Effector CD8-positive, alpha-beta T cell (primary cell): ENCODE data around the gene HOXC6.
"Not testable (repeated sequence)": the region's sequence is repeated elsewhere in the genome, so short reads cannot be mapped to it uniquely, and the experiment has no call there.

ENCODE experiments used
- DNase-seq: peaks from one replicate; lab custom pipeline; 2025; lab: John Stamatoyannopoulos, UW

The HOXC6 gene

DNA sequence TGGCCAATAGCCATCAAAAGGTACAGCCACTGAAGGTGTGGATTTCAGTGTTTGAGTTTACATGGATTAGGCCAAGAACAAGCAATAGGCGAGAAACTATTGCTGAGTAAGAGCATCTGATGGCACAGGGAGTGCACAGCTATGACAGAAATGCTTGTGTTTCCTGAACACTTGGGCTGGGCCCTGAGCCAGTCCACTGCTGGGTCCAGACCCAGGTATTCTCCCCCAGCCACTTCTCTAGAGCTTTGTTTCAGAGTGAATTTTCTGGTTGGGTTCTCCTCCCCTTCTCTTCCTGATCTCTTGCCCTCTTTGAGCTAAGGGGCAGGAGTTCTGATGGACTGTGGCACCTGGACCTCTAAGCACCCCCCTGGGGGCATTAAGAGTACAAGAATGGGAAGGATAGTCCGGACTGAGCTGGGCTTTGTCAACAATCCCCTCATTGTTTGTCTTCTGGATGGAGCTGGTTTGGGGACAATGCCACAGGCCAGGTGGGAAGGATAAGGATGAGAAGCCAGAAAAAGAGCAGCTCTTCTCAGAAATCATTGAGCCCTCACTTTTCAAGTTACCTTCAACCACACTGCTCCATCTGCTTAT, 13.0 kb downstream of the HOXC6 start:
- no peak for DNase-seq

DNA sequence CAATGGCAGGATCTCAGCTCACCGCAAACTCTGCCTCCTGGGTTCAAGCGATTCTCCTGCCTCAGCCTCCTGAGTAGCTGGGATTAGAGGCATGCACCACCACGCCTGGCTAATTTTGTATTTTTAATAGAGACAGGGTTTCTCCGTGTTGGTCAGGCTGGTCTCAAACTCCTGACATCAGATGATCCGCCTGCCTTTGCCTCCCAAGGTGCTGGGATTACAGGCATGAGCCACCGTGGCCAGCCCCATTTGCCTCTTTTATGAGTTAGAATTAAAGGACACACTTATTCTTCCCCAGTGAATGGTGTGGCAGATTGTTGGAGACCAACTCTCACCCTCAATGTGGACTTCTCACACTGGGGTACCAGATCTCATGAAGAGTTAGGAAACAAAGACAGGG, 13.8 kb downstream of the HOXC6 start:
- DNase-seq: not testable (repeated sequence)

DNA sequence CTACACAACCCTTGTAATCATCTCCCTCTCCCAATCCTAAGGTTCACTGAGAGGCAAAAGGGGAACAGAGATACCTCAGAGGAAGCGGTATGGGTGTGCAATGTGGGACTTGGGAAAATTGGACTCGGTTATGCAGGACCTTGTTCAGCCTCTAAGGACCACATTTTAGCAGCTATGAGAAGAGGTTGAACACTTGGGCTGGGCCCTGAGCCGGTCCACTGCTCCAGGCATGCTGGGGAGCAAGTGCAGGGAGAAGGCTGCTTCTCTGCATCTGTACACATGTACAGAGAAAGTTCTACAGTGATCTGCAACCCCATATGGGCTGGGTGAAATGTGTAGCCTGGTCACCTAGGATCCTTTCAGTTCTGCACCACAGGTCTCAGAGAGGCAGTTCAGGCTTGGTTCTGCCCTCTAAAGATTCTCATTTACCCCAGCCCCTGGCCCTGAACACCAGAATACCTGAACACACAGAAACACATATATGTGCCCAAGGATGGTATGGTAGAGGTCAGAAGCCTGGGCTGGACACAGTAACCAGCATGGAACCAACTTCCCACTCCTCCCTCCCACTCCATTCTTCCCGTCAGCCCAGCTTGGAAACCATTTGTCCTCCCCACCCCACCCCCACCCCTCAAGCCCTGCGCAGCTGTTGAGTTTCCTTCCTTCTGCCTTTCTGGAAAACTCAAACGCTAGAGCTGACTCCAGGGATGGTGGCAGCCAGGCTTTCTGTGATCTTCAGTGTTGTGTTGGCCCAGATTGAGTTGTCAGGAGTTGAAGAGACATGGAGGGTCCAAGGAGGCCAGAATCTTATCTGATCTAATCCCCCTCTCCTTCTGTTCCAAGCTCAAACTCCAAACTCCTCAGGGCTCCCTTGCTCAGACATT, 15.0 kb downstream of the HOXC6 start:
- DNase-seq: no peak

DNA sequence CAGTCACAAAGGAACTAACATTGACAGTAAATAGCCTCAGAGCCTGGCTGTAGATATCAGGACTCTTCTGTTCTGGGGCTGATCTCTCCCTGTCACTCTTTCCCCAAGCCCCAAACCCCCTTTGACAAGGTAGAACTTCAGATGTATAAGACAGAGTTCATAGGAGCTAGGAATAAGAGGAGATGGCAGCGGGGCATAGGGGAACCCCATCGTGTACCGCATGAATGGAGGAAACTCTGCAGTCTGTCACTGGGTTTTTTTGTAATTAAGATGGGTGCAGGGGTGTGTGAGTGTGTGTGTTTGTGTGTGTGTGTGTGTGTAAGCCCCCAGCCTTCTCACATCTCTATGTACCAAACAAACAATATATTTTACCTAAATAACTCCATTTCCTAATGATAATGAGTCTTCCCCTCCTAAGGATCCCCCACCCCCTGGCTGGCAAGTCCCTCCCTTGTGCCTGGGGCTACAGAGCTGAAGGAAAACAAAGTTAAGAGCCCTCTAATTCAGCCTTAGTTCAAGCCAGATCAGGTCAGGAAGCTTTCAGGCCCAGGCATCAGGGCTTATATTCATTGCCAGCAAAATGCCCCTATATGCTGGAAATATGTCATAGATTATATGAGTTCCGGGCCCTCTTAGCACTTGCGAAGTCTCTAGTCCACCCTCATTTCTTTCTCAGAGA, 16.3 kb downstream of the HOXC6 start:
- no peak for DNase-seq

DNA sequence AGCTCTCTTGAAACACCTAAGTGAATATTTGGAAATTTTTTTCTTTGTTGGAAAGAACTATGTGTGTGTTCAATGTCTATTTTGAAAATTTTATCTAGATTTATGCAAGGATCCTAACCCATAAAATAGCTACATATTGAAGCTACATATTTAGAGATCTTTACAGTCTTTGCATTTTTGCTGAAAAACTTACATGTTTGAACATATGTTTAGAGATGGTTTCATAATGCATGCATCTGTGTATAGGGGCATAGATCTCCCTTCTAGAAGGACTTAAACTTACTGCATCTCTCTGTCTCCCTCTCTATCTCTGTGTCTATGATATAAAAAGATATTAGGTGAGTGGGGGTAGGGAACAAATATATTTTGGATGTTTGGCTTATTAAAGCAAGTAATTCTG, 17.2 kb downstream of the HOXC6 start:
- no peak for DNase-seq

DNA sequence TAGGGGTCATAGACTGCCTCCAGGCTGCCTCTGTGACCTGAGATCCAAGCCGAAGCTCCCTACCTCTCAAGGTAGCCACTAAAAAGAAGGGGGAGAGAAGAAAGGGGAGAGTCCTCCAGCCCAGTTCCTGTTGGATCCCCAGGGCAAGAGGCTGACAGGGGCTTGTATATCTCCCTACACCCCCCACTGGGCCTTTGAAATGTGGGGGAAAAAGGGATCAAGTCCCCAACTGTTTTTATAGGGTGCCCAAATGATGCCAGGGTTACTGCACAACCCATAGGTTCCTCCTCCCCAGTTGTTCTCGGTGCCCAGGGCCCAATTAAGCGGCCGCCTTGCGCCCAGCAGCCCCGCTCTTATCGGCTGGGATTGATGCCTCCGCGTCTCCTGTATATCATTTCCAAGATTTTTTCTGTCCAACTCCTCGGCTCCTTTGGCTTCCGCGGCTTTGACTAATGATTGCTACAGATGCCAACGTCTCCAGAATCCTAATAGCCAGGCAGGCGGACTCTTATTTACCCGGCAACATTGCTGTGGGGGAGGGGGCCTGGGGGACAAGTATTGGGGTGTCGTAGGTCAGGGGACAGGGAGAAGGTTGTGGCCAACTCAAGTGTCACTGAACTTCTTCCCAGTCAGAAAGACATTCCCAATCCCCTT, 17.8 kb downstream of the HOXC6 start:
- no peak for DNase-seq

DNA sequence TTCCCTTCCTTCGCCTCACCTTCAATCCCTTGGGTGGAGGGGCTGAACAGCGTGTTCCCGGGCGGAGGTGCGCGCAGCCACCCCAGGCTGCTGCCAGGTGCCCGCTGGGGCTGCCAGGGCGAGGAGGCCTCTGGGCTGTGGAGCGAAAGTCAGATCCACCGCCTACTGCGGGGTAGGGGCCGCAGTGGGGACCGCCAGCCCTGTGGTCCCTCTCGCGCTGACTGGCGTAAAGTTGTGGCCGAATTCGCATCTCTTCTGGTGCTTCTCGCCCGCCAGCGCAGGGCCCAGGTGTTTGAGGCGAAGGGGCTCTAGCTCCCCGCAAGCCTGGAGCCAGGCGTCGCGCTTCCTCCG, 18.5 kb downstream of the HOXC6 start:
- no peak for DNase-seq

DNA sequence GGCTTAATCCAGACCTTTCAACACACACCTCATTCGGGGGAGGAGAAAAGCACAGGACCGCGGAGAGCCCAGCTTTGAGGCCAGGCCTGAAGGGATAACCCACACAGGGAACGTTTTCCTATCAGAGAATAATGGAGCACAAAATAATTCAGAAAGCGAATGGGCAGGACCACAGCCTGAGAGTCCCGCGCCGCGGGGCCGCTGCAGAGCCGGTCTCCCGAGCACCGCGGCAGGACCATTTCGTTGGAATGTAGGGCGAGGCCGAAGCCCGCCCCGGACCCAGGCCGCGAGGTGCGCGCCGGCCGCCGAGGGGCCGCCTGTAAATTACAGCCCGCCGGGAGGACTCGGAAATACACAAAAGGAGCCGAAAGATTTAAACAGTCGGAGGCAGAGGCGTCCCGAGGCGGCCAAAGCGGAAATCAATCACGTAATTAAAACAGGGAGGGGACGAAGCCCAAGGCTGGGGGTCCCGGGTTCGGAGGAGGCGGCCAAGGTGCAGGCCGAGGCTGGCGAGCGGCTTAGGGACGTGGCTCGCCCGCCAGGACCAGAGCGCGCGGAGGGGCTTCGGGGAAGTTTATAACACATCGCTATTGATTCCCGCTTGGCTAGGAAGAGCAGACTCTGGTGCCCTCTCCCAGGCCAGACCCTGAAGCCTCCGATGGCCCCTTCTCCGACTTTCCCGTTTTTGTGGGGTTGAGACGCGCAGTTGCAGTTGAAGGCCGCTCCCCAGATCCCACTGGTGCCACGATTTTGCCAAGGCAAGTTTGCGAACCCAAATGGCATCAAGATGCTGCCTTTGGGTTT, 19.1 kb downstream of the HOXC6 start:
- no peak for DNase-seq

DNA sequence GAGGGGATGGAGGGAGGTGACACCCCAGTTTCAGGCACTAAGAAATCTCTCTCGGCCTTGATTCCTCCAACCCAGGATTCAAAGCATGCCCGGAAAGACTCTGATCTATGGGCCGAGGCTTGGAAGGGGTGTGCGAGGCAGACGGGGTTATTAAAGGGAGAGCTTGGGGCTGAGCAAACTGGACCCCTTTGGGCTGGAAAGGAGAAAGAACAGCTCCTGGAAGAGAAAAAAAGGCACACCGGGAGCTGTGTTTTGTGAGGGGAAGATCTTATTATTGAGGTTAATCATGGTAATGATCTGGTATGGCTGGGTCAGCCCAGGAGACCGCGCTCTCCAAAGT, 19.7 kb downstream of the HOXC6 start:
- DNase-seq: no peak

DNA sequence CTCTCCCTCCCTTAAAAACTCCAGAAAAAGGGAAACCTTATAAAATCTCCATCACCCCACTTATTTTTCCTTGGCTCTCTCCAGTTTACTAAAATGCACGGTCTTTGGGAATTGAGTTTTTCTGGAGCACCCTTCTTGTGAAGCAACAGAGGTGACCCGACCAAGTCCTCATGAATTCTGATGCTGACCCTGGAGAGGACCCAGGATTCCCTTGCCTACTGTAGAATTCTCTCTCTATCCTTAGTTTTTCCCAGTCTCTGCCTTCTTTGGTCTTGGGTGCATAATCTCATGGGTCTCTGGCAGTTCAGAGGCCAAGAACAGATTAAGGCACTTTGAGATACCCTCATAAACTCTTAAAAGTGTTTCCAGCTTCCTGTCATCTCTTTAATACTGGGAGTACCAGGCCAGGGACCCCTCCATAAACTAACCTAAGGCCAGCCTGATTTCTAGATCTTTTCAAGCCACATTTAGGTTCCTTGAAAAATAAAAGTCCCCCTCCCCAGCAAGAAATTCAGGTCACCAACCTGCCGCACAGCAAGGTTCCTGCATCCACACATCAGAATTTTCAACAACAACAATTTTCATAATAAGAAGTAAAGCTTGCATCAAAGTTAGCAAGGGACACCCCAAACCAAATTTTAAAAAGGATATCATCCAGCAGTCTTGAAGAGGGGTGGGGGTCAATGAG, 20.3 kb downstream of the HOXC6 start:
- no peak for DNase-seq

DNA sequence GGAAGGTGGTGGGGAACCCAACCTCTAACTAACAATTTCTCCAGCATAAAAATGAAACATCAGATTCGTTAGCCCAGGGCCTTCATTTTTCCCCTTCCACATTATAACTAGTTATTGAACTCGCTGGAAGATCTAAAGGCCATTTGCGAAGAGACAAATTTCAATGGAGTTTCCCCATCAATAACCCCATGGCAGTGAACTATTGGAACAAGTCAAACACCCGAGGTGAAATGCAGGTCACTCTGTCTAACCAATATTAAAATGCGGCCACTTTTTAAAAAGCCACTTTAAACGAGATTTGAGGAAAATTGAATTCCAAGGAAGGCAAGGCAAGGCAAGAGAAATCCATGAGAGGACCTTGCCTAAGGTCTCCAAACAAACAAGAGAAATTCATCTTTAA, 20.9 kb downstream of the HOXC6 start:
- DNase-seq: no peak

DNA sequence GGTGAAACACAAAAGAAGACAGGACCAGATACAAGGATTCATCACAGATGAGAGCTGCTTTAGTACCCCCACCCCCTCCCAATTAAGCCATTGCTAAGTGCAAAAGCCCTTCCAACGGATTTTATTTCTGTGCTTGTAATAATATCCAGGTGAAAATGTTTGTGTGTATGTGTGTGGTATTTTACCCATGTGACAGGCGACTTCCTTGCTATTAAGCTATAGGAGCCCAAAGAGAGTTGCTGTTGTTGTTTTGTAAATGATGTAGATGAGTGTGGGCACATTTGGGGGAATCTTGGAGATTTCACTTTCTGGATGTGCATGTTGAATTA, 22.2 kb downstream of the HOXC6 start:
- no peak for DNase-seq

DNA sequence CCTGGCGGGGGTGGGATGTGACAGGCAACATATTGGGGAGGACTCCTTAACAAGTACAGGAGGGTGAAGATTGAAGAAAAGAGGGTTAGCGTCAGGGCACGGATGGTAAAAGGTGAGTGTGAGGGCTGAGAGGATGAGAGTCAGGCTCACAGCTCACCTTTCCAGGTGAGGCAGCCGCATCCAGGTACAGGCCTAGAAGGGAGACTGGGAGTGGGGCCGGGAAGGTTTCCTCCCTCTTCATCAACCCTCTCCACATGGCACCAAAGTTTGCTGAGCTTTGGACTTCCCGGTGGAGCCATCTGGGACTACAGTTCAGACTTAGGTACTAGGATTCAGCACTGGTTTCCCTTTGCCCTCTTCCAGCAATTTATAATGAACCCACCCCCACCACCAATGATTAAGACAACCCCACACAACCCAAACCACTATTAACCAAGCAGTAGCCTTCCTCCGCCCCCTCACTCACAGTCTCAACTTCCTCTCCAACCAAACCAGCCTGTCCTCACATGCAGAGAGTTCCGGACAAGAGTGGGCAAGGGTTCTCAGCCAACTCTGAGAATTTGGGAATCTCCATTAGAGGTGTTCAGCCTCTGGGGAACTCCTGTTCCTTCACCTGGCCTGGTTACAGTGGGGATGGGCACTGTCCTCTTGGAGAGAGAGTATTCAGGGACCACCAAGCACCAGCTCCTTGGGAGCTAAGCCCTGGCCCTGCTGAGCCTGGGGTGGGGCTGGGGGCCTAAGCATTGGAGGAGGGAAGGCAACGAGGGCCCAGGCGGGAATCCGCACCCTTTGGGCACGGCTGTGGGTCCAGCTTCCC, 23.0 kb downstream of the HOXC6 start:
- no peak for DNase-seq

DNA sequence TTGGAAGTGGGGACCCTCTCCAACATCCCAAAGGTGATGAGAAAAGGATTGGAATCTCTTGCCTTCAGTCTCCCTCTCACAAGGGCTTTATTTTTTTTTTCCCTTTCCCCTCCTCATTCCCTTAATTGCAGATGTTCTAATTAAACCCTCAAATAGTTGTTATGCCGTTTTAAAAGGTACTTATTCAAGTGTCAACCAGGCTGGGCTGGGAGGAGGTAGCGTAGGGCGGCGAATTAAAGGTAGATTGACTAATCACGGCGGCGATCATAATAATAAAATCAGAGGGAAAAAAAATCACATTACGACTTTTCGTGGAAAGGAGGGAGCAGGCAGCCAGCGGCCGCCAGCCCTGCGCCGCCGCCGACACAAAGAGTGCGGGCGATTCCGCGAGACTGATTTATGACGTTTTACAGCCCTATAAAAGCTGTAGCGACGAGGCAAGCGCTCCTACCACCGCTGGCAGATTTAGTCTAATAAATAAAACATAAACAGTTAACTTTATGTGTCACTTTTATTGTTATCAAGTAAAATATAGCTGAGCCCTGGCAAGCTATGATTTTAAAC, 23.7 kb downstream of the HOXC6 start:
- no peak for DNase-seq

DNA sequence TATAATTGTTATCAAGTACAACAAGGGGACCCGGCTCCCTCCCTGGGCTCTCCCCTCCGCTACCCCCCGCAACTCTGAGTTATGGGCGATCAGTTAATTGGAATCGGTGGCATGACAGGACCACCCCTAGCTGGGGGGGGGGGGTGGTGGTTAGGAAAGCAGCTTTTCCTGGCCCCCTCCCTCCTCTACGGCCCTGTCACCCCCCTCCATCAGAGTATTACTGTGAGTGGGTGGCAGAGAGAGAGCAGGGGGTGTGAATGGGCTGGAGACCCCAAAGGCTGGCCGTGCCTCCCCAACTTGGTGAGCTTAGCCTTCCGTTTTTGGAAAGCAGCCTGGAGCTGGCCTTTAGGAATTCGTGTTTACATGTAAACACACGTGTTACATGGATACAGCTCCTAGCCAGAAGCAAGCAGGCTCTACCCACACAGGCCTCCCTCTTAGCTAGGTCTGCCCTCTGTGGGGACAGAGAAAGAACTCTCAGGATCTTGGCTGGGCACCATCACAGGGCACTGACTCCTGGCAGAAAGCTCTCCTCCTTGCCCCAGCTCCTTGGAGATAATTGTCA, 24.3 kb downstream of the HOXC6 start:
- no peak for DNase-seq

DNA sequence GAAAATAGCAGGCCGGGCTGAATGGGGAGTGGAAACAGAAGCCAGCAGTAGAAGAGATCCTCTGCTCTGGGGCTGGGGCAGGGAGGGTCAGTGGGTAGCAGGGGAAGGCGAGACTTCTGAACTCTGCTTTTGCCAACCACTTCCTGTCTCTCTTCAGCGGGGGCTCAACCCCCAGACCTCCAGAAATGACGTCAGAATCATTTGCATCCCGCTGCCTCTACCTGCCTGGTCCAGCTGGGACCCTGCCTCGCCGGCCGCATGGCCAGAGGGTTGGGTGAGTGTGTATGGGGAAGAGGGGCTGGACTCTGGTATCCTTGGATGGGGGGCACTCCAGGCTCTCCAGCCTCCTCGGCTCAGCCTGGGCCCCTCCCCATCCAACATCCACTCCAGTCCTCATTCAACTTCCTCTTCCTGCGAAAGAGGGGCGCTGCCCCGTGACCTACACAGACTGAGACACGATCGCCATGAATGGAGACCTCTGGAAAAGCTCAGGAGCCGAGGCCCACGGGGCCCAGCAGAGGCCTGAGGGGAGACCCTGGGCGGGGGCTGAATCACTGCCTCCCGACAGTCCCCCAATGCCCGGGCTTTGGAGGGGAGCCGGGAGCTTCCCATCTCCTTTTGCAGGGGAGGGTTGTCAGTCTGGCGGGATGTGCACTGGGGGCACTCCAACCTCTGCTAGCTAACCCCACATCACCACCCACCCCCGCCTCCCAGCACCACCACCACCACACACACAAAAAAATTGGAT, 24.9 kb downstream of the HOXC6 start:
- DNase-seq: no peak

DNA sequence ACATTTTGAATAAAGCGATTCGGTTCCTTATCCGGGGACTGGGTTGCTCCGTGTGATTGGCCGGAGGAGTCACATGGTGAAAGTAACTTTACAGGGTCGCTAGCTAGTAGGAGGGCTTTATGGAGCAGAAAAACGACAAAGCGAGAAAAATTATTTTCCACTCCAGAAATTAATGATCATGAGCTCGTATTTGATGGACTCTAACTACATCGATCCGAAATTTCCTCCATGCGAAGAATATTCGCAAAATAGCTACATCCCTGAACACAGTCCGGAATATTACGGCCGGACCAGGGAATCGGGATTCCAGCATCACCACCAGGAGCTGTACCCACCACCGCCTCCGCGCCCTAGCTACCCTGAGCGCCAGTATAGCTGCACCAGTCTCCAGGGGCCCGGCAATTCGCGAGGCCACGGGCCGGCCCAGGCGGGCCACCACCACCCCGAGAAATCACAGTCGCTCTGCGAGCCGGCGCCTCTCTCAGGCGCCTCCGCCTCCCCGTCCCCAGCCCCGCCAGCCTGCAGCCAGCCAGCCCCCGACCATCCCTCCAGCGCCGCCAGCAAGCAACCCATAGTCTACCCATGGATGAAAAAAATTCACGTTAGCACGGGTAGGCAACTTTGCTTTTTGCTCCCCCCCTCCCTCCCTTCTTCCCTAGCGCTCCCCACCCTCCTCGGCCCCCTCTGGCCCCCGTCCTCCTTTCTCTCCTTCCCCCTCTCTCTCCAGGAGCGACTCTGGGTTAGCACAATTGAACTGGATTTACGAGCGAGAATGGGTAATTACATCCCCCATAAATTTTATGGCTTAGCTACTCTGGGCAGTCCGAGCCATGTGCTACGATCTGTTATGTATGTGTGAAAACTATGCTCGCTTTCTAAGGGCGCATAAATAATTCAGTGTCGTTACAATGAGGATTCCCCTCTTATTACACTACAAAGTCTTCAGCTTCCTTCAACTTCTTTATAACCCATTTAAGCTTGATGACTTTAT, 25.8 kb downstream of the HOXC6 start, which contains the start of gene HOXC4:
Gene HOXC4, plus strand, starts transcription at position 85 of the 991 bp plus-strand sequence. Its CDS starts 88 bp downstream, at position 173.
- DNase-seq: peak; percentile 17

DNA sequence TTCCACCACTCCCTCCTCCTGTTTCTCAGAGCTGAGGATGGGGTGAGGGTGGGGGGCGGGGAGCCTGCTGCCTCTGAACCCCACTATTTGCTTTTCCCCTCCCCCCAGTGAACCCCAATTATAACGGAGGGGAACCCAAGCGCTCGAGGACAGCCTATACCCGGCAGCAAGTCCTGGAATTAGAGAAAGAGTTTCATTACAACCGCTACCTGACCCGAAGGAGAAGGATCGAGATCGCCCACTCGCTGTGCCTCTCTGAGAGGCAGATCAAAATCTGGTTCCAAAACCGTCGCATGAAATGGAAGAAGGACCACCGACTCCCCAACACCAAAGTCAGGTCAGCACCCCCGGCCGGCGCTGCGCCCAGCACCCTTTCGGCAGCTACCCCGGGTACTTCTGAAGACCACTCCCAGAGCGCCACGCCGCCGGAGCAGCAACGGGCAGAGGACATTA, 26.5 kb downstream of the HOXC6 start:
- DNase-seq: no peak
